22Rv1 (cell line): ENCODE measurements around the gene B3GLCT.

Experiments
- CTCF ChIP-seq: fragments of 450-650 bp; IDR thresholded peaks from 2 replicates; pipeline ENCODE4 v1.5.1; 2017; ENCODE audit warnings: mild to moderate bottlenecking
- ZFX ChIP-seq: fragments of 450-650 bp; IDR thresholded peaks from 2 replicates; pipeline ENCODE4 v1.6.1; 2017; ENCODE audit warnings: antibody characterized with exemption, borderline replicate concordance

- TF ChIP-seq CTCF, result no peak
- no peak for TF ChIP-seq ZFX
These were observed 10.1 kb downstream of the B3GLCT start for GRCh38 chr13:31209841-31210210.
